GM12878 (cell line): Measurements from ENCODE around the gene BBS2. TPM values are rescaled to one million over a fixed set of nuclear protein-coding genes. Genes with fewer than 3 reads are reported as not detected.

Source experiments
- ATAC-seq: fragments of 200-7000 bp; cut with Tn5 transposase; 3 replicates; pipeline ENCODE4 v1.9.1; 2020; ENCODE audit warnings: mild to moderate bottlenecking, moderate library complexity
- BruUV-seq: library from RNA; stranded (reverse); fragments of 400-500 nt; replicated peaks from 2 replicates; lab custom pipeline; 2021; lab: Mats Ljungman, UMichigan
- CTCF ChIA-PET: fragments of 300-600 bp; sonication (Branson Sonifier 250); formaldehyde crosslinking; extraction: SDS; loops from one replicate; lab custom pipeline; 2021; ENCODE audit warnings: inconsistent platforms; lab: Yijun Ruan, JAX
- POLR2A ChIA-PET: fragments of 350-600 bp; formaldehyde crosslinking; extraction: SDS; loops from one replicate; lab custom pipeline; 2021; ENCODE audit warnings: inconsistent platforms; lab: Charles Lee
- RAD21 ChIA-PET: fragments of 300-600 bp; sonication (Branson Sonifier 250); formaldehyde crosslinking; loops from one replicate; lab custom pipeline; 2023; ENCODE audit warnings: antibody characterized with exemption; ENCODE audit not compliant: unreplicated experiment; lab: Charles Lee
- SMC1A ChIA-PET: fragments of 300-600 bp; sonication (Branson Sonifier 250); formaldehyde crosslinking; loops from one replicate; lab custom pipeline; 2023; ENCODE audit not compliant: unreplicated experiment, uncharacterized antibody; lab: Charles Lee
- DNase-seq: peaks from one replicate; pipeline ENCODE4 v3.0.0-alpha.2; 2011; ENCODE audit warnings: low read depth, low spot score
- FAIRE-seq: peaks from 3 replicates; lab custom pipeline; 2011; peaks lifted over from hg19 to GRCh38; lab: Jason Lieb, UNC
- H2AFZ ChIP-seq: 2 replicates; pipeline ENCODE4 v1.6.0; 2011; ENCODE audit warnings: low read depth, low read length, control low read depth; ENCODE audit not compliant: control insufficient read depth
- H3K27ac ChIP-seq: 2 replicates; pipeline ENCODE4 v1.5.1; 2011; ENCODE audit warnings: control low read depth; ENCODE audit not compliant: control insufficient read depth, insufficient read depth
- H3K27me3 ChIP-seq, 2 experiments: replicated peaks in 1 of 2; 2 replicates each; pipeline versions ENCODE4 v1.6.0 to v1.6.1; 2011; ENCODE audit warnings: low read length in 1 of 2; ENCODE audit not compliant: control insufficient read depth in 2 of 2, insufficient read depth in 2 of 2
- H3K36me3 ChIP-seq, 2 experiments: 2 replicates each; pipeline ENCODE4 v1.5.1; 2011; ENCODE audit warnings: low read length in 1 of 2; ENCODE audit not compliant: control insufficient read depth in 2 of 2, insufficient read depth in 2 of 2
- H3K4me1 ChIP-seq: 2 replicates; pipeline ENCODE4 v1.6.1; 2011; ENCODE audit warnings: mild to moderate bottlenecking, low read length, moderate library complexity, mixed read lengths; ENCODE audit not compliant: control insufficient read depth, insufficient read depth
- H3K4me2 ChIP-seq: 2 replicates; pipeline ENCODE4 v1.6.0; 2011; ENCODE audit warnings: control low read depth; ENCODE audit not compliant: control insufficient read depth, insufficient read depth
- H3K4me3 ChIP-seq: fragments of 200-600 bp; sonication (generic); 2 replicates; pipeline ENCODE4 v1.5.1; 2016
- H3K79me2 ChIP-seq: 2 replicates; pipeline ENCODE4 v1.6.0; 2011; ENCODE audit warnings: low read length; ENCODE audit not compliant: control insufficient read depth, insufficient read depth
- H3K9ac ChIP-seq: 2 replicates; pipeline ENCODE4 v1.8.0; 2011; ENCODE audit warnings: low read length, control low read depth, mixed read lengths; ENCODE audit not compliant: control insufficient read depth, insufficient read depth
- H3K9me3 ChIP-seq: replicated peaks from 3 replicates; pipeline ENCODE4 v1.5.1; 2011; ENCODE audit warnings: mild to moderate bottlenecking, low read length; ENCODE audit not compliant: control insufficient read depth, insufficient read depth
- H4K20me1 ChIP-seq: 2 replicates; pipeline ENCODE4 v1.6.0; 2011; ENCODE audit not compliant: control insufficient read depth, insufficient read depth
- EGR1 ChIP-seq, 2 experiments: IDR thresholded peaks; 1 replicate in 1 of 2; 2 replicates in 1 of 2; pipeline ENCODE4 v1.6.1; 2011 to 2012; ENCODE audit warnings: low read depth in 2 of 2, low read length in 2 of 2, borderline replicate concordance in 1 of 2, mild to moderate bottlenecking in 1 of 2, moderate library complexity in 1 of 2
- ESRRA ChIP-seq: IDR thresholded peaks from 2 replicates; pipeline ENCODE4 v1.6.1; 2012; ENCODE audit warnings: mild to moderate bottlenecking, low read length, improper control_type of control experiment
- NFYB ChIP-seq: IDR thresholded peaks from 2 replicates; pipeline ENCODE4 v1.6.1; 2011; ENCODE audit warnings: low read depth, mild to moderate bottlenecking, low read length, improper control_type of control experiment, moderate library complexity; ENCODE audit not compliant: insufficient read depth
- NR2C2 ChIP-seq: IDR thresholded peaks from 2 replicates; pipeline ENCODE4 v1.6.1; 2011; ENCODE audit warnings: borderline replicate concordance, low read depth; ENCODE audit not compliant: control insufficient read depth, insufficient read length
- PRDM15 ChIP-seq: fragments of 450-650 bp; formaldehyde crosslinking; IDR thresholded peaks from 2 replicates; pipeline ENCODE4 v1.4.0; 2020; ENCODE audit warnings: mild to moderate bottlenecking, moderate library complexity
- RBBP5 ChIP-seq: fragments of 200-600 bp; sonication (generic); conservative IDR thresholded peaks from 2 replicates; pipeline ENCODE4 v1.6.1; 2016
- SMC3 ChIP-seq: IDR thresholded peaks from 2 replicates; pipeline ENCODE4 v1.6.1; 2011; ENCODE audit warnings: low read length, improper control_type of control experiment, borderline replicate concordance
- USF1 ChIP-seq: IDR thresholded peaks from 2 replicates; pipeline ENCODE4 v1.6.1; 2011; ENCODE audit warnings: borderline replicate concordance, low read depth, mild to moderate bottlenecking, moderate library complexity, mixed read lengths, low read length; ENCODE audit not compliant: insufficient read depth; ENCODE audit errors: extremely low read length
- YBX1 ChIP-seq: fragments of 450-650 bp; IDR thresholded peaks from 2 replicates; pipeline ENCODE4 v1.6.1; 2016; ENCODE audit warnings: antibody characterized with exemption
- YY1 ChIP-seq: IDR thresholded peaks from 2 replicates; pipeline ENCODE4 v1.6.1; 2011; ENCODE audit warnings: low read depth, mild to moderate bottlenecking, low read length
- WGBS: methylation state at CpG from one replicate; pipeline ENCODE4 v1.1.6; 2016; ENCODE audit warnings: low lambda C conversion rate; ENCODE audit not compliant: insufficient replicate concordance, insufficient coverage; ENCODE audit errors: missing lambda C conversion rate; 5-methylcytosine and 5-hydroxymethylcytosine counted together
- in situ Hi-C: fragments of 300-500 bp; cut with MboI; formaldehyde crosslinking; loops from 9 replicates; pipeline ENCODE4 v1.14.3; 2018; ENCODE audit warnings: mixed read lengths
- intact Hi-C: fragments of 100-400 bp; cut with micrococcal nuclease; formaldehyde crosslinking; loops from one replicate; pipeline ENCODE4 v1.14.2; 2022; ENCODE audit not compliant: unreplicated experiment
- polyA plus RNA-seq, 11 experiments: library from polyadenylated mRNA; depleted of rRNA in 4 of 11; unstranded in 6 of 11; stranded (reverse) in 5 of 11; fragments of >200 nt; fragmentation: Nextera tagmentation in 4 of 11; fragmentation: Illumina TruSeq in 1 of 11; extraction: Ambion mirVana in 4 of 11; extraction: Trizol in 1 of 11; gene quantifications; 1 replicate in 1 of 11; 2 replicates in 10 of 11; pipeline versions ENCODE4 v1.2.1 to v1.2.3, GENCODE V29; 2011 to 2016; ENCODE audit warnings: inconsistent platforms in 2 of 11, missing spikeins in 2 of 11, low read depth in 1 of 11
- total RNA-seq, 4 experiments: library from RNA; depleted of rRNA in 3 of 4; stranded (reverse); fragments of >200 nt in 3 of 4; fragmentation: Illumina TruSeq in 1 of 4; extraction: Trizol in 1 of 4; gene quantifications; 2 replicates each; pipeline versions ENCODE4 v1.2.1 to v1.2.3, GENCODE V29; 2013 to 2021

BBS2 gene
- total and polyA plus RNA-seq, 10 of the 15 experiments (the other 5 are each of a cell fraction or from before 2014, with no cell fraction given) = 4.9 to 38.3 (median 16.4) TPM

- Histone ChIP-seq H3K27me3 (no peaks in the 10 kb centered on the region), H3K79me2 (no peaks in the 10 kb centered on the region), H3K4me3 (no peak overlapping the region), H3K27ac (no peak overlapping the region), H2AFZ (no peak overlapping the region), H3K4me1 (no peaks in the 10 kb centered on the region), H3K36me3 (peaks cover 4 to 24% of the 10 kb centered on the region in 2 experiments), H3K9me3 (no peaks in the 10 kb centered on the region), H3K4me2 (no peak overlapping the region), H3K9ac (no peak overlapping the region), H4K20me1 (no peaks in the 10 kb centered on the region; the same call in 1 of the 2 replicates)
- POLR2A ChIA-PET = no interaction called here
- in situ Hi-C loops = no loop called here
- FAIRE-seq (no peak), ATAC-seq (no peak), DNase-seq (no peak)
- 97% methylated on average over 3 of the region's 3 CpGs for WGBS
- intact Hi-C loops = no loop called here
- RAD21 ChIA-PET = no interaction called here
- CTCF ChIA-PET = no interaction called here
- SMC1A ChIA-PET = no interaction called here
- no peak for TF ChIP-seq USF1
- TF ChIP-seq YY1 = no peak
- no peak for TF ChIP-seq ESRRA
- TF ChIP-seq RBBP5 = no peak
- TF ChIP-seq NFYB = no peak
- no peak for TF ChIP-seq NR2C2
- no peak for TF ChIP-seq PRDM15
- no peak for TF ChIP-seq SMC3
- no peak for TF ChIP-seq YBX1
- TF ChIP-seq EGR1 (IDR thresholded peaks at IDR 0.05; ENCODE audit: borderline replicate concordance in 1 of 2, low read depth in 2 of 2, low read length in 2 of 2) = no peak
- BruUV-seq = no TSS peak
These were observed 57.6 kb downstream of the BBS2 start for GRCh38 chr16:56462064-56462796.
